ENCODE data around the gene SLC35E2B.
A peak's percentile ranks its signal among the peaks of the same experiment; 100 is the strongest.

Gene SLC35E2B

GRCh38 chr1:1617925-1618324 lies 74.7 kb downstream of the SLC35E2B start:
- TF ChIP-seq, protein P1, sequence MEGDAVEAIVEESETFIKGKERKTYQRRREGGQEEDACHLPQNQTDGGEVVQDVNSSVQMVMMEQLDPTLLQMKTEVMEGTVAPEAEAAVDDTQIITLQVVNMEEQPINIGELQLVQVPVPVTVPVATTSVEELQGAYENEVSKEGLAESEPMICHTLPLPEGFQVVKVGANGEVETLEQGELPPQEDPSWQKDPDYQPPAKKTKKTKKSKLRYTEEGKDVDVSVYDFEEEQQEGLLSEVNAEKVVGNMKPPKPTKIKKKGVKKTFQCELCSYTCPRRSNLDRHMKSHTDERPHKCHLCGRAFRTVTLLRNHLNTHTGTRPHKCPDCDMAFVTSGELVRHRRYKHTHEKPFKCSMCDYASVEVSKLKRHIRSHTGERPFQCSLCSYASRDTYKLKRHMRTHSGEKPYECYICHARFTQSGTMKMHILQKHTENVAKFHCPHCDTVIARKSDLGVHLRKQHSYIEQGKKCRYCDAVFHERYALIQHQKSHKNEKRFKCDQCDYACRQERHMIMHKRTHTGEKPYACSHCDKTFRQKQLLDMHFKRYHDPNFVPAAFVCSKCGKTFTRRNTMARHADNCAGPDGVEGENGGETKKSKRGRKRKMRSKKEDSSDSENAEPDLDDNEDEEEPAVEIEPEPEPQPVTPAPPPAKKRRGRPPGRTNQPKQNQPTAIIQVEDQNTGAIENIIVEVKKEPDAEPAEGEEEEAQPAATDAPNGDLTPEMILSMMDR (IDR thresholded peaks at IDR 0.05; ENCODE audit: insufficient read depth, low read length, missing control alignments) = no peak
- no peak for DNase-seq (ENCODE audit: low read depth, low spot score)
- 0 out of 2 replicates have a peak overlapping the region, but pooled peaks have one; percentile 12 for H3K4me3 ChIP-seq (ENCODE audit: low read depth, low read length)
- ChIA-PET POLR2A (no interaction called here), CTCF (no interaction called here)

- peak overlapping the region; percentile 27; the same call in 1 of the 2 replicates for H3K4me3 ChIP-seq (ENCODE audit: low read depth, low read length)
- POLR2A ChIA-PET = no interaction called here
- TF ChIP-seq, protein P1 (IDR thresholded peaks at IDR 0.05; ENCODE audit: insufficient read depth, low read length, missing control alignments) = no peak
- no peak for DNase-seq (ENCODE audit: low read depth, low spot score)
- CTCF ChIA-PET = no interaction called here
Measured at GRCh38 chr1:1617516-1617915, 75.1 kb downstream of the SLC35E2B start.

GRCh38 chr1:1616838-1617237 lies 75.8 kb downstream of the SLC35E2B start:
- H3K4me3 ChIP-seq (ENCODE audit: low read depth, low read length) = peak overlapping the region; percentile 99
- ChIA-PET POLR2A (no interaction called here), CTCF (no interaction called here)
- no peak for DNase-seq (ENCODE audit: low read depth, low spot score)
- TF ChIP-seq, protein P1 (IDR thresholded peaks at IDR 0.05; ENCODE audit: insufficient read depth, low read length, missing control alignments) = no peak

GRCh38 chr1:1616045-1616790 lies 76.4 kb downstream of the SLC35E2B start:
- TF ChIP-seq, protein P1 (IDR thresholded peaks at IDR 0.05; ENCODE audit: insufficient read depth, low read length, missing control alignments) = no peak
- no peak for DNase-seq (ENCODE audit: low read depth, low spot score)

DNA sequence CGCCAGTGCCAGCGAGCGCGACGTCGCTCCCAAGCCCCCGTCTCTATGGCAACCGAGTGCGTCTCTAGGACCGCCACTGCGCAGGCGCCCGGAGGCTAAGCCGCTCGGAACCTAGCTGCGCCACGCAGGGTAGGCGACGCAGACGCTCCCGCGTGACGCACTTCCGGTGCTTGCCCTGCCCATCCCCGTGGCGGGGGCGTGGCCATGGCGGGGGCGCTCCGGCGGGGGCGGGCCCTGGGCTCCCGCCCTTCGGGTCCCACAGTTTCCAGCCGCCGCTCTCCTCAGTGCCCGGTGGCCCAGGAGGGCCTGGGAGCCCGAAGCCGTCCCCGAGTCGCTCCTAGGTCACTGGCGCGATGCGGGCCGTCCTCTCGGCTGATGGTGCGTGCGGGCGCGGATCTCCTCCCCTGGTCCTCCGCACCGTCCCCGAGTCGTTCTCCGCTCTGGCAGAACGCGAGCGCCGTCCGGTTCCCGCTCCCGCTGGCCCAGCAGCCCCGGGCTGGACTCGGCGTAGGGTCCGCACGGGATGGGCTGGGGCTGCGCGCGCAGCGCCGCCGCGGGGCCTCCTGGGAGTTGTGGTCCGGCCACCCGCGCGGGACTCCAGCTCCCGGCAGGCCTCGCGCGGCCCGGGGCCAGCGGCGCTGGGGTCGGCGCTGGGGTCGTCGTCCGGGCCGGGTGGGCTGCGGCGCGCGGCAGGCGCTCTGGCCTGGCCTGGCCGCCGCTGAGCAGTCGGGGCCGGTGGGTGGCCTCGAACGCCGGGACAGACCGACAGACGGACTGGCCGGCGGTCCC lies 77.1 kb downstream of the SLC35E2B start, which contains the start of gene MIB2:
Gene MIB2, plus strand, starts transcription at position 245 of the 789 bp plus-strand sequence. CDS start 7,953 bp downstream, outside the sequence.
- ChIA-PET CTCF (no interaction called here), POLR2A (interaction anchor here (0.6 to 1.6 kb wide), 10 partner anchors 9 to 104 kb away, joined by 3 to 5 read pairs (median 3); no protein-coding TSS in a partner anchor)
- TF ChIP-seq, protein P1 (IDR thresholded peaks at IDR 0.05; ENCODE audit: insufficient read depth, low read length, missing control alignments) = no peak
- H3K4me3 ChIP-seq (ENCODE audit: low read depth, low read length) = peak within 1 kb of the TSS; percentile 99
- DNase-seq (ENCODE audit: low read depth, low spot score) = peak; percentile 57

More at GRCh38 chr1:1616045-1616790, 76.4 kb downstream of the SLC35E2B start:
- ChIA-PET CTCF (no interaction called here), POLR2A (interaction anchor here (0.6 to 1.6 kb wide), 8 partner anchors 13 to 63 kb away, joined by 3 to 5 read pairs (median 4); no protein-coding TSS in a partner anchor)
- H3K4me3 ChIP-seq (ENCODE audit: low read depth, low read length) = peak overlapping the region; percentile 99

DNA sequence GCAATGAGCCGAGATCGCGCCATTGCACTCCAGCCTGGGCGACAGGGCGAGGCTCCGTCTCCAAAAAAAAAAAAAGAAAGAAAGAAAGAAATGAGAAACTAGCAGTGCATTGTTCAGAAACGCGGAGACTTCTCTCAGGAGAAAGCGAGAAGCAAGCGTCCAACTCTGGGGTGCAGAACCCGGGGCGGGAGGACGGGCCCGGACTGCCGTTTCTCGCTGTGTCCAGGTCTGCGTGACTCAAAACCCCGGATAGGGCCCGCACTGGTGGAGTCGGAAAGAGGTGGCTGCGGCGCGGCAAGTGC lies 77.7 kb downstream of the SLC35E2B start:
- no peak for DNase-seq (ENCODE audit: low read depth, low spot score)
- CTCF ChIA-PET = interaction anchor here (1.3 kb wide), 1 partner anchor 11 kb away, joined by 4 read pairs; no protein-coding TSS in a partner anchor
- H3K4me3 ChIP-seq (ENCODE audit: low read depth, low read length) = peak overlapping the region; percentile 99
- POLR2A ChIA-PET = interaction anchor here (1.0 to 1.6 kb wide), 4 partner anchors 8 to 103 kb away, joined by 3 to 5 read pairs (median 4); no protein-coding TSS in a partner anchor
- TF ChIP-seq, protein P1 (IDR thresholded peaks at IDR 0.05; ENCODE audit: insufficient read depth, low read length, missing control alignments) = no peak

Measured in AG04449 (cell line).